ENCODE measurements around the gene AKAP13. TPM values are rescaled to one million over a fixed set of nuclear protein-coding genes. Genes with fewer than 3 reads are reported as not detected.

AKAP13 gene
- total RNA-seq, 4 donors from 2014 or later = 128 to 460 (median 243) TPM

GRCh38 chr15:85616549-85617110 is 236.2 kb downstream of the AKAP13 start:
- intact Hi-C loops (cut with DNase I; ENCODE audit: low total_unique reads) = no loop called here

GRCh38 chr15:85618228-85618505 is 237.8 kb downstream of the AKAP13 start:
- DNase-seq = no peak
- peak overlapping the region in 1 of 2 donors; percentile 64 for H3K4me3 ChIP-seq
- intact Hi-C loops (cut with DNase I; ENCODE audit: low total_unique reads) = no loop called here
- peak overlapping the region; percentile 91 to 98 for H3K27ac ChIP-seq
- no peaks in the 10 kb centered on the region for H3K9me3 ChIP-seq
- peaks cover 0 to 6% of the 10 kb centered on the region in 2 donors for H3K4me1 ChIP-seq
- no peaks in the 10 kb centered on the region for H3K36me3 ChIP-seq
- no peaks in the 10 kb centered on the region for H3K27me3 ChIP-seq
- no peak for TF ChIP-seq CTCF (IDR thresholded peaks at IDR 0.05)
- TF ChIP-seq POLR2A (IDR thresholded peaks at IDR 0.05) = no peak

More at GRCh38 chr15:85616549-85617110, 236.2 kb downstream of the AKAP13 start:
- no peaks in the 10 kb centered on the region for H3K27me3 ChIP-seq
- no peak overlapping the region for H3K4me3 ChIP-seq
- DNase-seq = no peak
- H3K27ac ChIP-seq = peak overlapping the region; percentile 91 to 98
- no peaks in the 10 kb centered on the region for H3K36me3 ChIP-seq
- TF ChIP-seq POLR2A (IDR thresholded peaks at IDR 0.05) (no peak), CTCF (IDR thresholded peaks at IDR 0.05) (no peak)
- no peaks in the 10 kb centered on the region for H3K9me3 ChIP-seq
- peaks cover 0 to 6% of the 10 kb centered on the region in 2 donors for H3K4me1 ChIP-seq

GRCh38 chr15:85618956-85619491 is 238.6 kb downstream of the AKAP13 start:
- Histone ChIP-seq H3K36me3 (no peaks in the 10 kb centered on the region), H3K4me1 (peaks cover 0 to 6% of the 10 kb centered on the region in 2 donors), H3K4me3 (peak overlapping the region; percentile 64 to 76), H3K9me3 (no peaks in the 10 kb centered on the region), H3K27ac (peak overlapping the region; percentile 91 to 98), H3K27me3 (no peaks in the 10 kb centered on the region)
- peak; percentile 82 to 92 for DNase-seq
- TF ChIP-seq CTCF (IDR thresholded peaks at IDR 0.05) (no peak), POLR2A (IDR thresholded peaks at IDR 0.05) (peak; percentile 69 to 71)
- intact Hi-C loops (cut with DNase I; ENCODE audit: low total_unique reads) = no loop called here

- Histone ChIP-seq H3K27ac (peak overlapping the region; percentile 91 to 98), H3K4me1 (peaks cover 0 to 6% of the 10 kb centered on the region in 2 donors), H3K4me3 (peak overlapping the region; percentile 64 to 76), H3K9me3 (no peaks in the 10 kb centered on the region), H3K27me3 (no peaks in the 10 kb centered on the region), H3K36me3 (no peaks in the 10 kb centered on the region)
- no peak for TF ChIP-seq CTCF (IDR thresholded peaks at IDR 0.05)
- TF ChIP-seq POLR2A (IDR thresholded peaks at IDR 0.05) = no peak
- DNase-seq = no peak
- intact Hi-C loops (cut with DNase I; ENCODE audit: low total_unique reads) = no loop called here
Measured at GRCh38 chr15:85619992-85620689, 239.7 kb downstream of the AKAP13 start.

DNA sequence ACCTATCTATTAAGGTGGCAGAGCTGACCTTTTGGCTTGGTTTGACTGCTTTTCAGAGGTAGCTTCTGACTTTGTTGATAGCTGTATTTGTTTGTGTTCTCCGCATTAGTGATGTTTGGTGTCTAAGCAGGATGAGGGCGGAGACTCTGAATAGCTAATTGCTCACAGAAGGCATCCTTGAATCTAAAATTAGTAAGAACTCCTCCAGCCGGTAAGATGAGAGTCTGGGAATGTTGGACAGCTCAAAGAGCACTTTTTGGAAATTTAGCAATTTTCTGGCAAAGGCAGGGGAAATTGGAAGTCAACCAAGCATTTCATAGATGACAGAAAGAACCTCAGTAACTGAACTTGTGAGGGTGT is 240.3 kb downstream of the AKAP13 start:
- Histone ChIP-seq H3K27me3 (no peaks in the 10 kb centered on the region), H3K4me1 (peaks cover 0 to 6% of the 10 kb centered on the region in 2 donors), H3K4me3 (peak overlapping the region; percentile 64 to 76), H3K9me3 (no peaks in the 10 kb centered on the region), H3K27ac (peak overlapping the region; percentile 91 to 98), H3K36me3 (no peaks in the 10 kb centered on the region)
- peak in 1 of 2 donors; percentile 59 for DNase-seq
- intact Hi-C loops (cut with DNase I; ENCODE audit: low total_unique reads) = no loop called here
- TF ChIP-seq POLR2A (IDR thresholded peaks at IDR 0.05) = peak; percentile 60 to 79
- no peak for TF ChIP-seq CTCF (IDR thresholded peaks at IDR 0.05)

Measured in uterus (tissue), 4 donors.